DND-41 (cell line): Measurements from ENCODE around the gene CCND2.

ENCODE experiments used
- CTCF ChIP-seq: IDR thresholded peaks from 2 replicates; pipeline ENCODE4 v1.5.1; 2012; ENCODE audit warnings: borderline replicate concordance, low read length, moderate library complexity, mild to moderate bottlenecking; ENCODE audit not compliant: poor library complexity, severe bottlenecking; ENCODE audit errors: extremely low read depth
- EZH2 ChIP-seq: IDR thresholded peaks from 3 replicates; pipeline ENCODE4 v1.6.1; 2012; ENCODE audit warnings: borderline replicate concordance, low read depth, mild to moderate bottlenecking, moderate library complexity, low read length, inconsistent platforms; ENCODE audit not compliant: severe bottlenecking

GRCh38 chr12:4279198-4279690 is 5.7 kb downstream of the CCND2 start:
- TF ChIP-seq CTCF (no peak), EZH2 (no peak)
